ENCODE data around the gene ACBD6.

DNA sequence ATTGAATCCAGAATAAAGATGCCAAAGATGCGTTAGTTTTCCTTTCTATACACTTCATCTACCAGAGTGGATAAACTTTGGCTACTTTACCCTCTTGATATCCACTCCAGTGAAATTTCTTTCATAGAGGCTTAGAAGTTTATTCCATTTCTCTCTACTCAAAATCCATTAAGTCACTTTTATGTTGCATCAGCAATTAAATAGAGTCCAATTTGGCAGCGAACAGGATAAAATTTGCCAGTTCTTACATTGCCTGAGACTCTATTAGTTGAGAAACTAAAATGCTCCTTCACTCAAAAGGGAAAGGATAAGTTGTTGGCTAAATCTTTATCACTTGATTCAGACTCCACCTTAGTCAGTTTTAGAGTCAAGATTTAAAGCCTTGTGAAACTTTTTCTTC lies 57.9 kb downstream of the ACBD6 start:
- TF ChIP-seq, protein P1, sequence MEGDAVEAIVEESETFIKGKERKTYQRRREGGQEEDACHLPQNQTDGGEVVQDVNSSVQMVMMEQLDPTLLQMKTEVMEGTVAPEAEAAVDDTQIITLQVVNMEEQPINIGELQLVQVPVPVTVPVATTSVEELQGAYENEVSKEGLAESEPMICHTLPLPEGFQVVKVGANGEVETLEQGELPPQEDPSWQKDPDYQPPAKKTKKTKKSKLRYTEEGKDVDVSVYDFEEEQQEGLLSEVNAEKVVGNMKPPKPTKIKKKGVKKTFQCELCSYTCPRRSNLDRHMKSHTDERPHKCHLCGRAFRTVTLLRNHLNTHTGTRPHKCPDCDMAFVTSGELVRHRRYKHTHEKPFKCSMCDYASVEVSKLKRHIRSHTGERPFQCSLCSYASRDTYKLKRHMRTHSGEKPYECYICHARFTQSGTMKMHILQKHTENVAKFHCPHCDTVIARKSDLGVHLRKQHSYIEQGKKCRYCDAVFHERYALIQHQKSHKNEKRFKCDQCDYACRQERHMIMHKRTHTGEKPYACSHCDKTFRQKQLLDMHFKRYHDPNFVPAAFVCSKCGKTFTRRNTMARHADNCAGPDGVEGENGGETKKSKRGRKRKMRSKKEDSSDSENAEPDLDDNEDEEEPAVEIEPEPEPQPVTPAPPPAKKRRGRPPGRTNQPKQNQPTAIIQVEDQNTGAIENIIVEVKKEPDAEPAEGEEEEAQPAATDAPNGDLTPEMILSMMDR (conservative IDR thresholded peaks at IDR 0.05; ENCODE audit: low read depth, low read length): no peak
- TF ChIP-seq POLR2A (IDR thresholded peaks at IDR 0.05; ENCODE audit: low read depth, low read length) (no peak), CEBPB (IDR thresholded peaks at IDR 0.05; ENCODE audit: low read depth, low read length) (no peak), RAD21 (IDR thresholded peaks at IDR 0.05; ENCODE audit: low read length) (no peak), MXI1 (IDR thresholded peaks at IDR 0.05; ENCODE audit: borderline replicate concordance, low read depth, low read length) (no peak), RCOR1 (IDR thresholded peaks at IDR 0.05; ENCODE audit: insufficient replicate concordance, low read length) (no peak), BHLHE40 (IDR thresholded peaks at IDR 0.05; ENCODE audit: low read depth, low read length) (no peak), SMC3 (IDR thresholded peaks at IDR 0.05; ENCODE audit: low read depth, low read length) (no peak), MAFK (IDR thresholded peaks at IDR 0.05; ENCODE audit: low read depth, low read length) (peak; percentile 68), FOS (IDR thresholded peaks at IDR 0.05; ENCODE audit: low read depth, low read length) (no peak), NFE2L2 (IDR thresholded peaks at IDR 0.05; ENCODE audit: low read depth, low read length) (no peak), MAZ (IDR thresholded peaks at IDR 0.05; ENCODE audit: borderline replicate concordance, low read depth, low read length) (no peak)
- TF ChIP-seq, protein P2, sequence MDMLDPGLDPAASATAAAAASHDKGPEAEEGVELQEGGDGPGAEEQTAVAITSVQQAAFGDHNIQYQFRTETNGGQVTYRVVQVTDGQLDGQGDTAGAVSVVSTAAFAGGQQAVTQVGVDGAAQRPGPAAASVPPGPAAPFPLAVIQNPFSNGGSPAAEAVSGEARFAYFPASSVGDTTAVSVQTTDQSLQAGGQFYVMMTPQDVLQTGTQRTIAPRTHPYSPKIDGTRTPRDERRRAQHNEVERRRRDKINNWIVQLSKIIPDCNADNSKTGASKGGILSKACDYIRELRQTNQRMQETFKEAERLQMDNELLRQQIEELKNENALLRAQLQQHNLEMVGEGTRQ (IDR thresholded peaks at IDR 0.05; ENCODE audit: low read depth, low read length): no peak
- TF ChIP-seq, protein P3, sequence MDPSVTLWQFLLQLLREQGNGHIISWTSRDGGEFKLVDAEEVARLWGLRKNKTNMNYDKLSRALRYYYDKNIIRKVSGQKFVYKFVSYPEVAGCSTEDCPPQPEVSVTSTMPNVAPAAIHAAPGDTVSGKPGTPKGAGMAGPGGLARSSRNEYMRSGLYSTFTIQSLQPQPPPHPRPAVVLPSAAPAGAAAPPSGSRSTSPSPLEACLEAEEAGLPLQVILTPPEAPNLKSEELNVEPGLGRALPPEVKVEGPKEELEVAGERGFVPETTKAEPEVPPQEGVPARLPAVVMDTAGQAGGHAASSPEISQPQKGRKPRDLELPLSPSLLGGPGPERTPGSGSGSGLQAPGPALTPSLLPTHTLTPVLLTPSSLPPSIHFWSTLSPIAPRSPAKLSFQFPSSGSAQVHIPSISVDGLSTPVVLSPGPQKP (IDR thresholded peaks at IDR 0.05; ENCODE audit: borderline replicate concordance, low read depth, low read length): no peak
